A673 (cell line): ENCODE measurements around the gene PLD2. TPM values are rescaled to one million over a fixed set of nuclear protein-coding genes. Genes with fewer than 3 reads are reported as not detected.
A peak's percentile ranks its signal among the peaks of the same experiment; 100 is the strongest.

Source experiments
- BruUV-seq: library from RNA; stranded (reverse); fragments of 400-500 nt; replicated peaks from 2 replicates; lab custom pipeline; 2021; lab: Mats Ljungman, UMichigan
- CTCF ChIA-PET: fragments of 300-600 bp; sonication (Branson Sonifier 250); formaldehyde crosslinking; loops from one replicate; lab custom pipeline; 2022; ENCODE audit warnings: antibody characterized with exemption; lab: Charles Lee
- POLR2A ChIA-PET: fragments of 300-600 bp; sonication (Branson Sonifier 250); formaldehyde crosslinking; loops from one replicate; lab custom pipeline; 2022; ENCODE audit warnings: antibody characterized with exemption; ENCODE audit not compliant: low non-redundant PET; lab: Charles Lee
- DNase-seq: peaks from one replicate; pipeline ENCODE4 v3.0.0-alpha.2; 2015; ENCODE audit warnings: low spot score
- H3K27ac ChIP-seq: fragments of 200-600 bp; sonication (generic); 2 replicates; pipeline ENCODE4 v1.5.1; 2016; ENCODE audit warnings: mixed run types, low read depth, mild to moderate bottlenecking, mixed read lengths, antibody characterized with exemption, low read length; ENCODE audit not compliant: poor library complexity, severe bottlenecking
- H3K27me3 ChIP-seq: fragments of 200-600 bp; sonication (generic); replicated peaks from 2 replicates; pipeline ENCODE4 v1.6.1; 2017; ENCODE audit warnings: mixed run types, low read depth, mild to moderate bottlenecking, mixed read lengths, antibody characterized with exemption, low read length; ENCODE audit not compliant: insufficient read depth, poor library complexity
- H3K36me3 ChIP-seq: fragments of 200-600 bp; sonication (generic); 2 replicates; pipeline ENCODE4 v1.6.1; 2016; ENCODE audit warnings: mixed run types, mild to moderate bottlenecking, mixed read lengths, antibody characterized with exemption, low read length; ENCODE audit not compliant: insufficient read depth, poor library complexity, severe bottlenecking
- H3K4me1 ChIP-seq: fragments of 200-600 bp; sonication (generic); 2 replicates; pipeline ENCODE4 v1.6.1; 2017; ENCODE audit warnings: mixed run types, mild to moderate bottlenecking, mixed read lengths, antibody characterized with exemption, low read length; ENCODE audit not compliant: insufficient read depth, poor library complexity, severe bottlenecking
- H3K4me3 ChIP-seq: fragments of 200-600 bp; sonication (generic); 2 replicates; pipeline ENCODE4 v1.5.1; 2016; ENCODE audit warnings: low read depth, mixed run types, mild to moderate bottlenecking, mixed read lengths, low read length; ENCODE audit not compliant: poor library complexity, severe bottlenecking
- H3K9me3 ChIP-seq: fragments of 200-600 bp; sonication (generic); 2 replicates; pipeline ENCODE4 v1.6.1; 2016; ENCODE audit warnings: mixed run types, low read depth, mild to moderate bottlenecking, mixed read lengths, antibody characterized with exemption, low read length; ENCODE audit not compliant: poor library complexity, severe bottlenecking
- EZH2 ChIP-seq: fragments of 200-600 bp; sonication (generic); IDR thresholded peaks from 2 replicates; pipeline ENCODE4 v1.6.1; 2017; ENCODE audit warnings: borderline replicate concordance, low read depth, mild to moderate bottlenecking, mixed read lengths, antibody characterized with exemption, low read length; ENCODE audit not compliant: poor library complexity, severe bottlenecking
- intact Hi-C: fragments of 100-400 bp; cut with micrococcal nuclease; formaldehyde crosslinking; loops from one replicate; pipeline ENCODE4 v1.10.0; 2022; ENCODE audit not compliant: unreplicated experiment
- total RNA-seq: library from RNA; stranded (reverse); gene quantifications from 2 replicates; pipeline ENCODE4 v1.2.3, GENCODE V29; 2021
- TF ChIP-seq, protein P1 (sequence below): fragments of 300-800, 200-600 bp; sonication (generic); conservative IDR thresholded peaks from 2 replicates; pipeline ENCODE4 v1.5.1; 2017; ENCODE audit warnings: low read depth, mild to moderate bottlenecking, antibody characterized with exemption, low read length, moderate library complexity, mixed read lengths

PLD2 gene
- total RNA-seq, 1 experiment from 2014 or later = 20.1 TPM

DNA sequence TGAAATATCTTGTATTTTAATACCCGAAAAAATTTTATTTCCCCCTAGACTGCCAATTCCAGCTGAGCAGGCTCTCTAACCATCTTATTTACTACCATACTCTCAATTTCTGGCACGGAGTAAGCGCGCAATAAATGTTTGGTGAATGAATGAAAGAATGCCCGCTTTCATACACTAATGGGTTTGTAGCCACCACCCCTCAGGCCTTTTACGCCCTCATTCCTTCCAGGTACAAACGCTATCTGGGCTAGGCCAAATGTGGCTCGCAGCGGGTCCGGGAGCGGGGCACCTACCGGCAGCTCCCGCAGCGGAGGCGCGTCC is 536 bp upstream of the PLD2 start:
- Histone ChIP-seq H3K9me3 (no peaks in the 10 kb centered on the region), H3K4me1 (peaks cover 4% of the 10 kb centered on the region), H3K27me3 (no peaks in the 10 kb centered on the region), H3K4me3 (peak overlapping the region; percentile 74), H3K27ac (no peak overlapping the region), H3K36me3 (no peaks in the 10 kb centered on the region)
- BruUV-seq = no TSS peak
- CTCF ChIA-PET = no interaction called here
- peak; percentile 26 for DNase-seq
- POLR2A ChIA-PET = no interaction called here
- TF ChIP-seq EZH2 = no peak
- TF ChIP-seq, protein P1, sequence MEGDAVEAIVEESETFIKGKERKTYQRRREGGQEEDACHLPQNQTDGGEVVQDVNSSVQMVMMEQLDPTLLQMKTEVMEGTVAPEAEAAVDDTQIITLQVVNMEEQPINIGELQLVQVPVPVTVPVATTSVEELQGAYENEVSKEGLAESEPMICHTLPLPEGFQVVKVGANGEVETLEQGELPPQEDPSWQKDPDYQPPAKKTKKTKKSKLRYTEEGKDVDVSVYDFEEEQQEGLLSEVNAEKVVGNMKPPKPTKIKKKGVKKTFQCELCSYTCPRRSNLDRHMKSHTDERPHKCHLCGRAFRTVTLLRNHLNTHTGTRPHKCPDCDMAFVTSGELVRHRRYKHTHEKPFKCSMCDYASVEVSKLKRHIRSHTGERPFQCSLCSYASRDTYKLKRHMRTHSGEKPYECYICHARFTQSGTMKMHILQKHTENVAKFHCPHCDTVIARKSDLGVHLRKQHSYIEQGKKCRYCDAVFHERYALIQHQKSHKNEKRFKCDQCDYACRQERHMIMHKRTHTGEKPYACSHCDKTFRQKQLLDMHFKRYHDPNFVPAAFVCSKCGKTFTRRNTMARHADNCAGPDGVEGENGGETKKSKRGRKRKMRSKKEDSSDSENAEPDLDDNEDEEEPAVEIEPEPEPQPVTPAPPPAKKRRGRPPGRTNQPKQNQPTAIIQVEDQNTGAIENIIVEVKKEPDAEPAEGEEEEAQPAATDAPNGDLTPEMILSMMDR = no peak
- intact Hi-C loops = no loop called here

DNA sequence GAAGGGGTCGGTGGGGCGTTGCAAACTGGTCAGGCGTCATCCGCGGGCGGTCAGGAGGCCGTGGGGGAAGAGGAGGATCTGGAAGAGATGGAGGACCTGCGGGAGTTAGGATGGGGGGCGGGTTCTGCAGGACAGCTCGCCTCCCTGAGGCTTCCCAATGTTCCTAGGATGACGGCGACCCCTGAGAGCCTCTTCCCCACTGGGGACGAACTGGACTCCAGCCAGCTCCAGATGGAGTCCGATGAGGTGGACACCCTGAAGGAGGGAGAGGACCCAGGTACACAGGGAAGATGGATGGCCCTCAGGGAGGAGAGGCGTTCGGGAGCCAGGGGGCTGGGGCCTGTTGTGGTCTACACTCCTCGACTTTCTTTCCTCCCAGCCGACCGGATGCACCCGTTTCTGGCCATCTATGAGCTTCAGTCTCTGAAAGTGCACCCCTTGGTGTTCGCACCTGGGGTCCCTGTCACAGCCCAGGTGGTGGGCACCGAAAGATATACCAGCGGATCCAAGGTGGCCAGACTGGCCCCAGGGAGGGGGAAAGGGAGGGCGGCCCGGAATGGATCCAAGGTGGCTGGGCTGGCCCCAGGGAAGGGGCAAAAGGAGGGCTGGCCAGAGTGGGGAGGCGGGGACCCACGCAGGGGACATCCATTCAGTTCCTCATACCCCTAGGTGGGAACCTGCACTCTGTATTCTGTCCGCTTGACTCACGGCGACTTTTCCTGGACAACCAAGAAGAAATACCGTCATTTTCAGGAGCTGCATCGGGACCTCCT is 839 bp downstream of the PLD2 start:
- Histone ChIP-seq H3K27me3 (no peaks in the 10 kb centered on the region), H3K4me3 (peak overlapping the region; percentile 74), H3K27ac (no peak overlapping the region), H3K4me1 (peaks cover 4% of the 10 kb centered on the region), H3K9me3 (no peaks in the 10 kb centered on the region), H3K36me3 (no peaks in the 10 kb centered on the region)
- ChIA-PET CTCF (no interaction called here), POLR2A (no interaction called here)
- no peak for TF ChIP-seq EZH2
- TF ChIP-seq, protein P1 = no peak
- DNase-seq = no peak
- intact Hi-C loops = no loop called here
- BruUV-seq = no TSS peak

DNA sequence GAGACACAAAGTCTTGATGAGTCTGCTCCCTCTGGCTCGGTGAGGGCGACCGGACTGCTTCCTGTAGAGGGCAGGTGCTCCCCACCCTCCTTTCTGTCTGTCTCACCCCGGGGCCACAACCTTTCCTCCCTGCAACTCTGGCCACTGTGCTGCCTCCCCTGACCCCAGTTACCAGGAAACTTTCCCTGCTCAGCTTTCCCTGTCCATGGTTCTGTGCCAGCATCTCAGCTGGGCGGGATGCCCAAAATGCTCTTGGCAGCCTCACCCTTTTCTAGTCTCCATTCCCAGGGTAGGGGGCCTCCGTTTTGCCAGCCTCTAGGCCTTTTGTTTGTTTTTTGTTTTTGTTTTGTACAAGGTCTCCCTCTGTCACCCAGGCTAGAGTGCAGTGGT is 1.4 kb downstream of the PLD2 start:
- ChIA-PET CTCF (no interaction called here), POLR2A (no interaction called here)
- Histone ChIP-seq H3K27ac (no peak overlapping the region), H3K4me1 (peaks cover 4% of the 10 kb centered on the region), H3K27me3 (no peaks in the 10 kb centered on the region), H3K9me3 (no peaks in the 10 kb centered on the region), H3K4me3 (no peak overlapping the region), H3K36me3 (no peaks in the 10 kb centered on the region)
- no peak for DNase-seq
- intact Hi-C loops = no loop called here
- TF ChIP-seq, protein P1 = no peak
- TF ChIP-seq EZH2 = no peak
- BruUV-seq = no TSS peak
